Esophagus squamous epithelium (tissue), 5 donors: ENCODE data around the gene TMUB1. TPM values are rescaled to one million over a fixed set of nuclear protein-coding genes. Genes with fewer than 3 reads are reported as not detected.

ENCODE experiments used
- DNase-seq: peaks from one replicate; lab custom pipeline; 2025; lab: John Stamatoyannopoulos, UW
- H3K27ac ChIP-seq, 4 donors: fragments of 200-600 bp; sonication (generic); one replicate each; pipeline ENCODE4 v1.5.1; 2016 to 2019; ENCODE audit warnings: mild to moderate bottlenecking in 1 of 4
- H3K27me3 ChIP-seq, 4 donors: fragments of 200-600 bp; sonication (generic); 1 replicate in 3 of 4; 2 replicates in 1 of 4; pipeline versions ENCODE4 v1.5.1 to v1.6.0; 2017 to 2021; ENCODE audit warnings: antibody characterized with exemption in 1 of 4
- H3K36me3 ChIP-seq, 3 donors: fragments of 200-600 bp; sonication (generic); one replicate each; pipeline ENCODE4 v1.5.1; 2016 to 2019
- H3K4me1 ChIP-seq, 3 donors: fragments of 200-600 bp; sonication (generic); one replicate each; pipeline ENCODE4 v1.5.1; 2017 to 2019
- H3K4me3 ChIP-seq, 4 donors: fragments of 200-600 bp; sonication (generic); 1 replicate in 3 of 4; 2 replicates in 1 of 4; pipeline ENCODE4 v1.5.1; 2016 to 2019; ENCODE audit warnings: mild to moderate bottlenecking in 2 of 4, moderate library complexity in 1 of 4
- H3K9me3 ChIP-seq, 3 donors: fragments of 200-600 bp; sonication (generic); one replicate each; pipeline ENCODE4 v1.5.1; 2016 to 2019
- CTCF ChIP-seq, 6 experiments: fragments of 450-650 bp in 4 of 6; fragments of 200-600 bp in 2 of 6; sonication (generic) in 2 of 6; IDR thresholded peaks; one replicate each; pipeline ENCODE4 v1.5.1; 2016 to 2019; ENCODE audit warnings: antibody characterized with exemption in 6 of 6, mild to moderate bottlenecking in 4 of 6, moderate library complexity in 4 of 6
- POLR2A ChIP-seq, 4 donors: fragments of 450-650 bp; IDR thresholded peaks; one replicate each; pipeline ENCODE4 v1.6.1; 2017; ENCODE audit warnings: antibody characterized with exemption in 4 of 4, mild to moderate bottlenecking in 4 of 4, moderate library complexity in 3 of 4
- WGBS, 2 donors: methylation state at CpG; one replicate each; pipeline ENCODE4 v1.1.5; 2018; 5-methylcytosine and 5-hydroxymethylcytosine counted together
- intact Hi-C: fragments of 100-400 bp; cut with DNase I; formaldehyde crosslinking; loops from one replicate; pipeline ENCODE4 v1.15.0; 2022
- total RNA-seq, 4 donors: library from RNA; depleted of rRNA; stranded (reverse); fragments of >200 nt; gene quantifications; one replicate each; pipeline ENCODE4 v1.1.0, GENCODE V29; 2016
- donor health status: DM: yes; HTN: yes; CAD: no.

The TMUB1 gene
- total RNA-seq, 4 donors from 2014 or later, result 28.4 to 51.0 (median 35.2) TPM

DNA sequence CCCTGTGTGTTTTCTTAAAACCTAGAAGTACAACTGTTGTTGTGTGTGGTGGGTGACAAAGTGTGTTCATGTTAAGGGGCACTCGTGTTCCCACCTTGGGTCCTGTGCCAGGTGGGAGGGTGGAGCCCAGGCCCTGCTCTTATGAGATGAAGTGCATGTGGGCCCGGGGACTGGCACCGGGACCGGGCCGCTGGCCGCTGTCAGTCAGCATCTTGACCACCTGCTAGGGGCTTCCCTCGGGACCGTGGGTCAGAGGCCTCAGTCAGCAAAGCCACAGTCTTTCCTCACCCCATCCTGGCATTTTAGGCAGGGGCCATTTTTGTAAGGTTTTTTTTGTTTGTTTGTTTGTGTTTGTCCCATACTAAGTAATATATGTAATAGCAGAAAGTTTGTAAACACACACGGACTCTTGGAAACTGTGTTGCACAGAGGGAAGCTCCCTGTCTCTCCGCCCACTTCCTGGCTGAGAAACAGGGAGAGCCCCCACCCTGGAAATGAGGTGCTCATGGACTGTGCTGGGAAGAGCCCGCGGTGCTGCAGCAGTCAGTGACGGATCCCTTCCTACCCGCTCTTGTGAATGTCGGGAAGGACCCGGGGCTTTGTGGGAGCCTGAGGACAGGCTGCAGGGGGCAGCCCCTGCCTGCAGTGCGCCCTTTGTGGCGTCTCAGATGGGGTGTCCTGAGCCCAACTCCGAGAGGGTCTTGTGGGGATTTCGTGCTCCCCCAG, 16.4 kb upstream of the TMUB1 start:
- WGBS, 2 donors, result 82% methylated on average over 7 of the region's 20 CpGs; no CpG with 5 or more reads in 1 of the 2 donors
- Histone ChIP-seq H3K27ac (no peak overlapping the region), H3K4me3 (no peak overlapping the region), H3K9me3 (no peaks in the 10 kb centered on the region), H3K4me1 (peaks cover 0 to 41% (median 0%) of the 10 kb centered on the region in 3 donors), H3K36me3 (no peaks in the 10 kb centered on the region), H3K27me3 (no peaks in the 10 kb centered on the region)
- DNase-seq, result no peak
- no peak for TF ChIP-seq POLR2A (IDR thresholded peaks at IDR 0.05)
- TF ChIP-seq CTCF (IDR thresholded peaks at IDR 0.05), result no peak
- intact Hi-C loops, result loop anchor here (10.0 kb wide), 1 partner anchor 205 kb away; no protein-coding TSS in a partner anchor

DNA sequence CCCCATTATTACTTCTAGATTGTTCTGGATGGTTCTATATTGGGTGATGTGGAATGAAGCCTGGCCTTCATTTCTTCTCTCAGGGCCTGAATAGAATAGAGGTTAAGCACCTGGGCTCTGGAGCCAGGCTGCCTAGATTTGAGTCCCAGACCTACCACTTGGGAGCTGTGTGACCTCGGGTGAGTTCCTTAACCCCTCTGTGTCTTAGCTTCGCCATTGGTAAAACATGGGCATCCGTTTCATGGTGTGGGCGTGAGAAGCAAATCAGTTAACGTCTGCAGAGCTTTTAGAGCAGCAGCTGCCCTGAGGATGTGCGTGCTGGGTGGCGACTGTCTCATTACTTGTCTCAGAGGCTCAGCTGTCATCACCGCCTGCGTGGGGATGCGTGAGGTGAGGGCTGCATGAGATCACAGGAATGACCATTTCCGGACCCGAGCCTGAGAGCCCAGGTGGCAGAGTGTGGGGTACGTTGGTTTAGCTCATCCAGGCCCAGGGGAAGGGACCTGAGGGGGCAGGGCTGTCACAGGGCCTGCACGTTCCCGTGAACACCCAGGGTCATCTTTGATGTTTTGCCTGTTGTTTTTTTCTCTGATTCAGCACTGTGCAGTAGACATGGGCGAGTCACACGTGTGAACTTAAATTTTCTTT, 12.7 kb upstream of the TMUB1 start:
- H3K27ac ChIP-seq, result no peak overlapping the region
- no peaks in the 10 kb centered on the region for H3K9me3 ChIP-seq
- intact Hi-C loops, result no loop called here
- H3K4me3 ChIP-seq, result no peak overlapping the region
- 72 to 79% methylated on average over 7 to 15 of the region's 17 CpGs for WGBS, 2 donors
- TF ChIP-seq CTCF (IDR thresholded peaks at IDR 0.05), result no peak
- no peak for TF ChIP-seq POLR2A (IDR thresholded peaks at IDR 0.05)
- DNase-seq, result no peak
- H3K27me3 ChIP-seq, result no peaks in the 10 kb centered on the region
- H3K36me3 ChIP-seq, result peaks cover 0 to 7% (median 0%) of the 10 kb centered on the region in 3 donors
- H3K4me1 ChIP-seq, result peaks cover 0 to 42% (median 6%) of the 10 kb centered on the region in 3 donors

DNA sequence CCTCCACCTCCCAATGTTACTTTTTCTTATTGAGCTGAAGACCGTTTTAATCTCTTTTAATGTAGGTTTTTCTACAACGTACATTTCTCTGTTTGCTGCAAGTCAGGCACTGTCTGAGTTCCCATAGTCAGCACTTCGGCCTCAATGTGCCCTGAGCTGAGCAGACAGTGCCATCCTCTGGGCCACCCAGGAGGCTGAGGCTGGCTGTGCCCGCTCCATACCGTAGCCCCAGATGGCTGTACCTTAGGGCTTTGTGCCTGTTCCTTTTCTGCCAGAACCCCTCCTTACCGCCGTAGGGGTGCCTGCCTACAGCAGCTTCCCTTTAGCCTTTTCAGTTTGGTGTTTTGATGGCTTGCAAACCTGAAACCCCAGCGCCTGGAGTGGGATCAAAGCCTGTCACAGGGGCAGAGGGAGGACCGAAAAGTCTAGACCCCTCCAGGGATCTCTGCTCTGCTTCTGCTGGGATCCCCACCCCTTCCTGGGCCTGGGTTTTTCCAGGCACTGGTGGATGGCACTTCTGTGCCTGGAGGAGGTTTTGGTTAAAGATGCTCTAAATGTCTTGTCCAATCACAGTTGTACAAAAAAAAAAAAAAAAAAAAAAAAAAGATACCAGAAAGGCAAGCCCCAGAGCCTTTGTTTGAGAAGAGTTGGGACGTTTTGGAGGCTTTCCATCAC, 12.0 kb upstream of the TMUB1 start:
- no peaks in the 10 kb centered on the region for H3K27me3 ChIP-seq
- intact Hi-C loops, result no loop called here
- TF ChIP-seq POLR2A (IDR thresholded peaks at IDR 0.05), result no peak
- no peak for TF ChIP-seq CTCF (IDR thresholded peaks at IDR 0.05)
- no peak overlapping the region for H3K4me3 ChIP-seq
- H3K4me1 ChIP-seq, result peaks cover 0 to 42% (median 7%) of the 10 kb centered on the region in 3 donors
- H3K36me3 ChIP-seq, result peaks cover 0 to 7% (median 0%) of the 10 kb centered on the region in 3 donors
- H3K27ac ChIP-seq, result no peak overlapping the region
- DNase-seq, result no peak
- 63 to 76% methylated on average over 6 of the region's 10 CpGs for WGBS, 2 donors
- H3K9me3 ChIP-seq, result no peaks in the 10 kb centered on the region

GRCh38 chr7:151094675-151095074, 11.4 kb upstream of the TMUB1 start:
- Histone ChIP-seq H3K4me1 (peaks cover 4 to 42% (median 12%) of the 10 kb centered on the region in 3 donors), H3K36me3 (peaks cover 0 to 7% (median 0%) of the 10 kb centered on the region in 3 donors), H3K4me3 (no peak overlapping the region), H3K9me3 (no peaks in the 10 kb centered on the region), H3K27ac (no peak overlapping the region), H3K27me3 (no peaks in the 10 kb centered on the region)
- DNase-seq, result no peak
- intact Hi-C loops, result no loop called here
- TF ChIP-seq POLR2A (IDR thresholded peaks at IDR 0.05), result no peak
- TF ChIP-seq CTCF (IDR thresholded peaks at IDR 0.05), result no peak
- WGBS, 2 donors, result 73 to 86% methylated on average over 5 of the region's 5 CpGs
